Measurements from ENCODE around the gene LARGE1.

LARGE1 gene

DNA sequence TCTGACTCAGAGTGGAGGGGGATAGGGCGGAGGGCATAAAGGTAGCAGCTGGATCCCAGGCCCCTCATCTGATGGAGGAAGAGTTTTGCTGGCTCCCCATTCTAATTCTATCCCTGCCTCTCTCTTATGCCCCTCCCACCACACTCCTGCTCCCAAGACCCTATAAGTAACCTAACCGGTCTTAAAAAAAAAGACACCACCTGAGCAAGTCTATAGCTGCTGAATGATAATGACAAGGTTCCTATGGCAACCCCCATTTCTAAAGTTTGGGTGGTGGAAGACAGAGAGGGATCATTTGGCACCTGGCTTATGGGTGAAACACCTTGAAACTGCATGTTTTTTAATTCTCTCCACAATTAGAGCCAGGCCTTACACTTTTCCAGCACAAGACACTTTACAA, 69.6 kb downstream of the LARGE1 start:
- no peak overlapping the region for H3K9ac ChIP-seq (ENCODE audit: low read depth, low read length)
- H3K4me1 ChIP-seq (ENCODE audit: control insufficient read depth, insufficient read depth, low read length), result peaks cover 60% of the 10 kb centered on the region
- H3K27me3 ChIP-seq (ENCODE audit: control insufficient read depth, insufficient read depth, low read length), result no peaks in the 10 kb centered on the region

DNA sequence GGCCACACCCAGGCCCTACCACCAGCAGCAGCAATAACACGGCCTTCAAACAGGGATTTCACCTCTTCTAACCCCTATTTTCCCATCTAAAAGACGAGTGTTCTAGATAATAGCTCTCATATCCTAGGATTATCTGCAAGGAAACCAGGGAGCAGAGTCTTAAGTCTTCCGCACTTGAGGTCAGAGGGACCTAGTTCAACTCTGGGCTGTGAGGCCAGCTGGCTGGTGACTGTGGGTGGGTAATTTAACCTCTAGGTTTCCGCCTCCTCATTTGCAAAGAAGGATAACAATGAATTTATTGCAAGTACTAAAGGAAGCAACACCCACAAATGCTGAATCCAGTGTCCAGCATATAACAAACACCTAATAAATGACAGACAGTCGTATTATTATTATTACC, 70.1 kb downstream of the LARGE1 start:
- no peaks in the 10 kb centered on the region for H3K9me3 ChIP-seq (ENCODE audit: control insufficient read depth, insufficient read depth, low read length)
- no peak overlapping the region for H3K9ac ChIP-seq (ENCODE audit: low read depth, low read length)
- no peaks in the 10 kb centered on the region for H3K27me3 ChIP-seq (ENCODE audit: control insufficient read depth, insufficient read depth, low read length)
- H3K4me1 ChIP-seq (ENCODE audit: control insufficient read depth, insufficient read depth, low read length), result peaks cover 63% of the 10 kb centered on the region
- H3K4me3 ChIP-seq (ENCODE audit: low read depth, low read length), result no peak overlapping the region
- H3K36me3 ChIP-seq (ENCODE audit: control insufficient read depth, insufficient read depth, low read length), result no peaks in the 10 kb centered on the region

More for the DNA sequence above, 69.6 kb downstream of the LARGE1 start:
- no peak overlapping the region for H3K4me3 ChIP-seq (ENCODE audit: low read depth, low read length)
- no peaks in the 10 kb centered on the region for H3K36me3 ChIP-seq (ENCODE audit: control insufficient read depth, insufficient read depth, low read length)
- no peaks in the 10 kb centered on the region for H3K9me3 ChIP-seq (ENCODE audit: control insufficient read depth, insufficient read depth, low read length)

DNA sequence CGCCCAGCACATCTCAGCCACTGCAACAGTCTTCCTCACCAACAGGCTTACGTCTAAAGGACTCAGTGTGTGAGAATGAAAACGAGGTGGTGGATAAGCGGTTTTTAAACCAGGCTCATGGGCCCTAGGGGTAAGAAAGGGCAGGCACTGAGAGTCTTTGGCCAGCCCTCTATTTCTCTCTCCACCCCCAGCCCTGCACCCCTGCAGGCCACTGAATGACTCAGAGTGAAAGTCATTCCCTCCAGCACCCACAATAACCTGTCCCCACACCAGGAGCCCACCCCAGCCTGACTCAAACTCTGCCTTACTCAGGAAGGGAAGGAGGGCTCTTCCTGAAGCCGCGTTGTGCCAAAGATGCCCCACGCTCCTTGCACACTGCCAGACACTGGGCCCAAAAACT, 72.0 kb downstream of the LARGE1 start:
- peaks cover 53% of the 10 kb centered on the region for H3K4me1 ChIP-seq (ENCODE audit: control insufficient read depth, insufficient read depth, low read length)

DNA sequence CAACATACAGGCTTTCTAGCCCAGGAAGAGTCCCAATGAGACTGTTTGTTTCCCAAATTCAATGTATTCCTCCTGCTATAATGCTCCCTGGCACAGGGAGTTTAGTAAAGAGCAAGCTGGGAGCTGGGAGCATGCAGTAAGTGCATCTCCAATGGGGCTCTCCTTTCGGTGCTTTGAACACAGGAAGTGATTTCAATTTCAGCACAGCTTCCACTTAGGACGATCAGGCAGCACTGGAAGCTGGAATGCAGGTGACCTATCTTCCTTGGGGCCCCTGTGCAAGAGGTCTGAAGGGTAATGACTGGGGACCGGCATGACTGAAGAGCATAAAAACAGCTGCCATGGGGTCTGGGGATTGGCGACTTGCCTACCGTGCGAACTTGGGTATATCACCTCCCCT, 76.0 kb downstream of the LARGE1 start:
- Histone ChIP-seq H3K9me3 (ENCODE audit: control insufficient read depth, insufficient read depth, low read length) (no peaks in the 10 kb centered on the region), H3K36me3 (ENCODE audit: control insufficient read depth, insufficient read depth, low read length) (no peaks in the 10 kb centered on the region), H3K9ac (ENCODE audit: low read depth, low read length) (no peak overlapping the region), H3K4me1 (ENCODE audit: control insufficient read depth, insufficient read depth, low read length) (peaks cover 42% of the 10 kb centered on the region), H3K4me3 (ENCODE audit: low read depth, low read length) (no peak overlapping the region), H3K27me3 (ENCODE audit: control insufficient read depth, insufficient read depth, low read length) (no peaks in the 10 kb centered on the region)

More for the DNA sequence above, 72.0 kb downstream of the LARGE1 start:
- Histone ChIP-seq H3K9ac (ENCODE audit: low read depth, low read length) (peak overlapping the region; percentile 50), H3K9me3 (ENCODE audit: control insufficient read depth, insufficient read depth, low read length) (no peaks in the 10 kb centered on the region), H3K4me3 (ENCODE audit: low read depth, low read length) (no peak overlapping the region), H3K36me3 (ENCODE audit: control insufficient read depth, insufficient read depth, low read length) (no peaks in the 10 kb centered on the region), H3K27me3 (ENCODE audit: control insufficient read depth, insufficient read depth, low read length) (no peaks in the 10 kb centered on the region)

DNA sequence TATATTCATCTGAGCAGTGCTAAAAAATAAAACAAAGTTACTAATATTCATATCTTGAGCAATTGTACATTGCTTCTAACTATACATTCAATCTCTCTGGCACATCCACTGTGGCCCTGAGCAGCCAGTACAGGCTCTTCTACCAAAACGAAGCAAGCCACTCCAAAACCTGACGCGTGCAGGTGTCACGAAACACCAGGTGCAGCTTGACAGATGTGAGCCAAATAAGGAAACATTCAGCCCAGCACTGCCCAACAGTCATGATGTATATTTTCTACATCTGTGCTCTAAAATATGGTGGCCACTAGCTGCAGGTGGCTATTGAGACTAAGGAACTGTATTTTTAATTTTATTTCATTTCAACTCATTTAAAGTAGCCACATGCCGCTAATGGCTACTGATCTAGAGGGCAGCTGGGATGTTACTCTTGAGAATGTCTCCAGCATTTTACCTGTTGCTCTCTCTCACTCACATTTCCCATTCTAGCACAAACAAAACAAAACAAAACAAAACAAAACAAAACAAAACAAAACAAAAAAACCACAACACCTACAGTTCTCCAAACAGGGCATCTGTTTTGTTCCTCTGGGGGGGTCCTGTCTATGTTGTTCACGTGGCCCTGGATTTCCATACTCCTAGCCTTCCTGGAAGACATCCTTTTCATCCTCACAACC, 77.7 kb downstream of the LARGE1 start:
- Histone ChIP-seq H3K4me1 (ENCODE audit: control insufficient read depth, insufficient read depth, low read length) (peaks cover 30% of the 10 kb centered on the region), H3K27me3 (ENCODE audit: control insufficient read depth, insufficient read depth, low read length) (no peaks in the 10 kb centered on the region), H3K4me3 (ENCODE audit: low read depth, low read length) (no peak overlapping the region), H3K36me3 (ENCODE audit: control insufficient read depth, insufficient read depth, low read length) (no peaks in the 10 kb centered on the region), H3K9me3 (ENCODE audit: control insufficient read depth, insufficient read depth, low read length) (no peaks in the 10 kb centered on the region), H3K9ac (ENCODE audit: low read depth, low read length) (no peak overlapping the region)

DNA sequence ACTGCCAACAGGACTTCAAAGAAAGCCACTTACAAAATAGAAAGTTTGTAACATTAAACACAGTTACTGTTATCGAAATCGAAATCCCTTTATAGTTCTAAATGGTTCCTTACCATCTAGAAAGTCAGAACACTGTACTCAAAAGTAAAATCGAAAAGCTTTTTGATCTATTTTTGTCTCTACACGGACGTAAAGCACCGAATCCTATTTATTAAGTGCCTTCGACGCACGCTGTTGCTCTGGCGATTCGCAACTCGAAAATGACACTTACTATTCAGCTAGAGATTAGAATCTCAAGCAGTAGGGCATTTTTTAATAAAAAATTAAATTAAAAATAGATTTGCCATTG, 78.3 kb downstream of the LARGE1 start:
- peak overlapping the region; percentile 26 for H3K9ac ChIP-seq (ENCODE audit: low read depth, low read length)
- no peaks in the 10 kb centered on the region for H3K36me3 ChIP-seq (ENCODE audit: control insufficient read depth, insufficient read depth, low read length)
- no peak overlapping the region for H3K4me3 ChIP-seq (ENCODE audit: low read depth, low read length)
- no peaks in the 10 kb centered on the region for H3K9me3 ChIP-seq (ENCODE audit: control insufficient read depth, insufficient read depth, low read length)
- peaks cover 30% of the 10 kb centered on the region for H3K4me1 ChIP-seq (ENCODE audit: control insufficient read depth, insufficient read depth, low read length)
- no peaks in the 10 kb centered on the region for H3K27me3 ChIP-seq (ENCODE audit: control insufficient read depth, insufficient read depth, low read length)

DNA sequence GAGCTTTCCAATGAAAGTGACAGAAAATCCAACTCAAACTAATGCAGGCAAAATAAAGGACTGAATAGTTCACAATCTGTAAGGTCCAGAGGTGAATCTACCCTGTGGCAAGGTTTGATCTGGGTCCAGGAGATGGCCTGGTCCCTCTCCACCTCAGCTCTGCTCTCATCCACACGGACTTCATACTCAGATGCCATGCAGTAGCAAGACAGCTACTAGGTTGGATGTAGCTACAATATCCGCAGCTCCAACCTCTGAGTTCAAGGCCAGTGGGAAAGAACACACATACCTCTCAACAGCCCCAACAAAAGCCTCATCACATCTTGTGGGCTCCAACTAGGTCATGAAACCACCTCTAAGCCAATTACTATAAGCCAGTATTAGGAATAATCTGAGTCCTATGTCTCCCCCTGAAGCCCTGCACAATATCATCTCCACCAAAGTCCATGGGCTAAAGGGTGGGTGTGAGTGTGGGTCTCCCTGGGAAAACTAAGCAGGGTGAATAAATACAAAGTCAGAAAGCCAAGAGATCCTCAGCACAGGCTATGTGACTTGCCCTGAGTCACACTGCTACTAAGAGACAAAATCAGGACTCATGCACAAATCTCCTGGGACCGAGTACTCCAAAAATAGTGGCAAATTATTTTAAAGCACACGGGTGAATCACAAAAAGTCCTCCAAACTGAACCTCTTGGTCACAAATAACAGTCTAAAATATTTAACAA, 78.8 kb downstream of the LARGE1 start:
- Histone ChIP-seq H3K9ac (ENCODE audit: low read depth, low read length) (peak overlapping the region; percentile 26), H3K4me1 (ENCODE audit: control insufficient read depth, insufficient read depth, low read length) (peaks cover 30% of the 10 kb centered on the region), H3K27me3 (ENCODE audit: control insufficient read depth, insufficient read depth, low read length) (no peaks in the 10 kb centered on the region), H3K9me3 (ENCODE audit: control insufficient read depth, insufficient read depth, low read length) (no peaks in the 10 kb centered on the region), H3K4me3 (ENCODE audit: low read depth, low read length) (no peak overlapping the region), H3K36me3 (ENCODE audit: control insufficient read depth, insufficient read depth, low read length) (no peaks in the 10 kb centered on the region)

DNA sequence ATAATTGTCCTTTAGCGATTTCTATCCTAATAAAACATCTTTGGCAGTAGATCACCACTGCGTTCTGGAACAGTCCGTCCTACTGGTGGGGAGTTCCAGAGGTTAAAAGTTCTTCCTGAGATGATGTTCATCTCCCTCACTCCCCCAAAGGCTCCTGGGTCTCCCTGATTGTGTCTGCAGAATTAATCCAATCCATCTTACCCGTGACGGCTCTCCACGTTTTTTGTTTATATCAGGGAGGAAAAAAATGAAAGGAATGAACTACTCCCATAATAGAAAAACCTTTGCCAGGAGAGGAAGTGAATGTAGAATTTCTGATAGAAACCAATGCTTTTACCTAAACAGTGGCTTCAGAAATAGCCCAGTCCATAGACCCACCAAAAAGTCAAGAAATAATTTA, 81.6 kb downstream of the LARGE1 start:
- Histone ChIP-seq H3K4me3 (ENCODE audit: low read depth, low read length) (no peak overlapping the region), H3K4me1 (ENCODE audit: control insufficient read depth, insufficient read depth, low read length) (peaks cover 41% of the 10 kb centered on the region), H3K27me3 (ENCODE audit: control insufficient read depth, insufficient read depth, low read length) (no peaks in the 10 kb centered on the region), H3K9ac (ENCODE audit: low read depth, low read length) (no peak overlapping the region), H3K9me3 (ENCODE audit: control insufficient read depth, insufficient read depth, low read length) (no peaks in the 10 kb centered on the region), H3K36me3 (ENCODE audit: control insufficient read depth, insufficient read depth, low read length) (no peaks in the 10 kb centered on the region)

DNA sequence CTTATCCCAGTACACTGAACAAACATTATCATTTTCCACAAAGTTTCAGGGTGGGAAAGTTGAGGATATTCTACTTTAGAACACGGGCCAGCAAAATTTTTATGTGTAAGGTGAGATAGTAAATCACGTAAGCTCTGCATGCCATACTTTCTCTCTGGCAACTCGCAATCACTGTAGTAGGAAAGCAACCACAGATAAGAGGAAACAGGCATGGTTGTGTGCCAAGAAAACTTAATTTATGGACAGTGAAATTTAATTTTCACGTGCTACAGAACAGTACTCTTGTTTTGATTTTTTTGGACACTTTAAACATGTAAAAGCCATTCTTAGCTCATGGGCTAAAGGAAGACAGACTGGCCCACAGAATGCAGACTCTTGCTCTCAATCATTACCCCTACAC, 82.5 kb downstream of the LARGE1 start:
- Histone ChIP-seq H3K9me3 (ENCODE audit: control insufficient read depth, insufficient read depth, low read length) (no peaks in the 10 kb centered on the region), H3K36me3 (ENCODE audit: control insufficient read depth, insufficient read depth, low read length) (no peaks in the 10 kb centered on the region), H3K4me1 (ENCODE audit: control insufficient read depth, insufficient read depth, low read length) (peaks cover 38% of the 10 kb centered on the region), H3K4me3 (ENCODE audit: low read depth, low read length) (no peak overlapping the region), H3K9ac (ENCODE audit: low read depth, low read length) (no peak overlapping the region), H3K27me3 (ENCODE audit: control insufficient read depth, insufficient read depth, low read length) (no peaks in the 10 kb centered on the region)

DNA sequence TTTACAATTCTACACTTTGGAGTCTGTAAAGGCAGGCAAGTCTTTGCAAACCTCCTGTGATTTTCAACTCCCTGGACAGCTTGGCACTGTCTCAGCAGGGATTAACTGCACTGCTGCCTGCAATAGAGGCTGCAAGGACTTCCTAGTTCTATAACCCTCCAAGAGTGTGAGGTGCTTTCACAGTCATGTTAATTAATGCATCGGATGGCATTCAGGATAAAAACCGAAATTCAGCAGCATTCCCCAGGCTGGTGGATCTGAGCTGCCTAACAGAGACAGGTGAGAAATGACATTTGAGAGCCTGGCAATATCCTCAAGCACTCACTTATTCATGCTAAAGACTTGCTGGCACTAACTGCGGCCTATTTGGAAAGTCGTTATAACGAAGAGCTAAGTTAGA, 85.0 kb downstream of the LARGE1 start:
- H3K9me3 ChIP-seq (ENCODE audit: control insufficient read depth, insufficient read depth, low read length), result no peaks in the 10 kb centered on the region
- H3K9ac ChIP-seq (ENCODE audit: low read depth, low read length), result peak overlapping the region; percentile 3
- no peaks in the 10 kb centered on the region for H3K36me3 ChIP-seq (ENCODE audit: control insufficient read depth, insufficient read depth, low read length)
- H3K4me1 ChIP-seq (ENCODE audit: control insufficient read depth, insufficient read depth, low read length), result peaks cover 42% of the 10 kb centered on the region
- H3K27me3 ChIP-seq (ENCODE audit: control insufficient read depth, insufficient read depth, low read length), result no peaks in the 10 kb centered on the region
- no peak overlapping the region for H3K4me3 ChIP-seq (ENCODE audit: low read depth, low read length)

DNA sequence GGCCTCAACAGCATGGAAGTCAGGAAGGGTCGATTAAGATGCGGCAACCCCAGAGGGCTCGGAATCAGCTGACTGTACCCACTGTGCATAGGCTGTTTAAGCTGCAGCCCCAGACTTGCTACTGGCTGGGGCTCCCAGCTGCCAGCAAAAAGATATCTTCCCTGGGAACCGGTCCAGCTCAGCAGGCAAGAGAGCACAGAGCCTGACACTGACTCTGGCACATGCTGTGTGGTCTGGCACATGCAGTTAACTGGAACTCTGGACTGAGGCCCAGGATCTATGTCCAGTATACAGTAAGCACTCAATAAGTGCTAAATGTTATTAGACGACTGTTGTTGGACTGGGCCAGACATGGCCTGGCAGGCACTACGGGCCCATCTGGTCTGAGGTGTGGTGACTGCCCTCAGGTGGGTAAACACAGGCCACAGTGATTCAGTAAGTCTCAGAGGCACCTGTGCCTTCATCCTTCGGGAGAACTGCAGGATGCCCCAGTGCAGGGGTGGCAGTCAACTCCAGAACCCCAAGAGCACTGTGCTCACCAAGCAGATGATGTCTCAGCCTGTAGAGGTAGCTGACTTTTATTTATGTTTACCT, 87.6 kb downstream of the LARGE1 start:
- H3K27me3 ChIP-seq (ENCODE audit: control insufficient read depth, insufficient read depth, low read length), result no peaks in the 10 kb centered on the region
- no peaks in the 10 kb centered on the region for H3K9me3 ChIP-seq (ENCODE audit: control insufficient read depth, insufficient read depth, low read length)
- H3K4me1 ChIP-seq (ENCODE audit: control insufficient read depth, insufficient read depth, low read length), result peaks cover 37% of the 10 kb centered on the region
- no peak overlapping the region for H3K4me3 ChIP-seq (ENCODE audit: low read depth, low read length)
- no peaks in the 10 kb centered on the region for H3K36me3 ChIP-seq (ENCODE audit: control insufficient read depth, insufficient read depth, low read length)
- no peak overlapping the region for H3K9ac ChIP-seq (ENCODE audit: low read depth, low read length)

DNA sequence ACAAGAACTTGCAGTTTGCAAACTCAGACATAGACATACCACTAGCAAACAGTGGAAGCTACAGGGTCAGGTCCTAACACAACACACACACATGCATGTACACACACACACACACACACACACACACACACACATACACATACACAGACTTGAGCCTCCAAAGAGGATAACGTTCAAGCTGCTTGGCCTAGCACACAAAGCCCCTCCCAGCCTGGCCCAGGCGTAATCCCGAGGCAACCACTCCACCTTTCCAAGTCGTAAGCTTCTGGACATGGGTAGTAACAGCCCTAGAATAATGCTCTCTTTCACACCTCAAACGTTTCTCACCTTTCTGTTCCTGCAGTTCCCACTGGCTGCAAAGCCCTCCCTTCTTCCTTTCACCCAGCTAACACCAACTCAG, 88.6 kb downstream of the LARGE1 start:
- Histone ChIP-seq H3K36me3 (ENCODE audit: control insufficient read depth, insufficient read depth, low read length) (no peaks in the 10 kb centered on the region), H3K4me1 (ENCODE audit: control insufficient read depth, insufficient read depth, low read length) (peaks cover 34% of the 10 kb centered on the region), H3K9ac (ENCODE audit: low read depth, low read length) (no peak overlapping the region), H3K4me3 (ENCODE audit: low read depth, low read length) (no peak overlapping the region), H3K27me3 (ENCODE audit: control insufficient read depth, insufficient read depth, low read length) (no peaks in the 10 kb centered on the region), H3K9me3 (ENCODE audit: control insufficient read depth, insufficient read depth, low read length) (no peaks in the 10 kb centered on the region)

All from iPS-15b (cell line).